OCI-LY7 (cell line): ENCODE measurements around the gene ANKRD18B. TPM values are rescaled to one million over a fixed set of nuclear protein-coding genes. Genes with fewer than 3 reads are reported as not detected.
"Not testable (repeated sequence)": the region's sequence is repeated elsewhere in the genome, so short reads cannot be mapped to it uniquely, and the experiment has no call there.

Source experiments
- BruUV-seq: library from RNA; stranded (reverse); fragments of 400-500 nt; replicated peaks from 2 replicates; lab custom pipeline; 2021; lab: Mats Ljungman, UMichigan
- CTCF ChIA-PET: fragments of 300-600 bp; sonication (Branson Sonifier 250); formaldehyde crosslinking; loops from one replicate; lab custom pipeline; 2022; ENCODE audit warnings: antibody characterized with exemption; ENCODE audit not compliant: unreplicated experiment; lab: Charles Lee
- POLR2A ChIA-PET: fragments of 300-600 bp; sonication (Branson Sonifier 250); formaldehyde crosslinking; loops from one replicate; lab custom pipeline; 2022; ENCODE audit warnings: antibody characterized with exemption; lab: Charles Lee
- DNase-seq: peaks from one replicate; pipeline ENCODE4 v3.0.0-alpha.2; 2015; ENCODE audit warnings: low spot score
- H2AFZ ChIP-seq: fragments of 200-600 bp; sonication (generic), shearing (Covaris generic); 2 replicates; pipeline ENCODE4 v1.6.1; 2014; ENCODE audit warnings: mild to moderate bottlenecking, antibody characterized with exemption, low read length, moderate library complexity
- H3K27ac ChIP-seq: fragments of 200-600 bp; sonication (generic); 2 replicates; pipeline ENCODE4 v1.5.1; 2014; ENCODE audit warnings: mixed run types, low read depth, mild to moderate bottlenecking, moderate library complexity, low read length, inconsistent platforms; ENCODE audit not compliant: poor library complexity, severe bottlenecking
- H3K36me3 ChIP-seq: fragments of 200-600 bp; sonication (generic); 2 replicates; pipeline ENCODE4 v1.6.1; 2014; ENCODE audit warnings: mild to moderate bottlenecking, antibody characterized with exemption, low read length, moderate library complexity, mixed read lengths; ENCODE audit not compliant: insufficient read depth
- H3K4me1 ChIP-seq: fragments of 200-600 bp; sonication (generic); 2 replicates; pipeline ENCODE4 v1.5.1; 2014; ENCODE audit warnings: mild to moderate bottlenecking, low read length; ENCODE audit not compliant: insufficient read depth, poor library complexity, severe bottlenecking
- H3K4me2 ChIP-seq: fragments of 200-600 bp; sonication (generic); 2 replicates; pipeline ENCODE4 v1.6.1; 2014; ENCODE audit warnings: mild to moderate bottlenecking, low read length
- H3K4me3 ChIP-seq: fragments of 200-600 bp; sonication (generic); 2 replicates; pipeline ENCODE4 v1.5.1; 2014; ENCODE audit warnings: mild to moderate bottlenecking, low read depth, low read length; ENCODE audit not compliant: poor library complexity, severe bottlenecking
- H3K79me2 ChIP-seq: fragments of 200-600 bp; sonication (generic); 2 replicates; pipeline ENCODE4 v1.6.1; 2016; ENCODE audit warnings: low read depth, mild to moderate bottlenecking, low read length, moderate library complexity, mixed read lengths; ENCODE audit not compliant: insufficient read depth
- H3K9me2 ChIP-seq: fragments of 200-600 bp; sonication (generic); 2 replicates; pipeline ENCODE4 v1.6.1; 2016; ENCODE audit warnings: mild to moderate bottlenecking, low read length, mixed read lengths; ENCODE audit not compliant: insufficient read depth
- H3K9me3 ChIP-seq: fragments of 200-600 bp; sonication (generic); 2 replicates; pipeline ENCODE4 v1.6.1; 2014; ENCODE audit warnings: mild to moderate bottlenecking, mixed run types, low read length, mixed read lengths
- H4K20me1 ChIP-seq: fragments of 200-600 bp; sonication (generic); 2 replicates; pipeline ENCODE4 v1.6.1; 2014; ENCODE audit warnings: mild to moderate bottlenecking, antibody characterized with exemption, low read length, moderate library complexity, mixed read lengths; ENCODE audit not compliant: insufficient read depth
- intact Hi-C: fragments of 100-400 bp; cut with micrococcal nuclease; formaldehyde crosslinking; loops from one replicate; pipeline ENCODE4 v1.10.0; 2022; ENCODE audit not compliant: unreplicated experiment
- total RNA-seq, 2 experiments: library from RNA; depleted of rRNA in 1 of 2; stranded (reverse); fragments of >200 nt in 1 of 2; shearing (Covaris generic) in 1 of 2; gene quantifications; 2 replicates each; pipeline ENCODE4 v1.2.3, GENCODE V29; 2014 to 2022

Gene ANKRD18B
- total RNA-seq, 2 experiments from 2014 or later = not detected

- DNase-seq, H3K79me2 ChIP-seq, POLR2A ChIA-PET, H3K4me2 ChIP-seq, H3K9me3 ChIP-seq, CTCF ChIA-PET, H3K4me1 ChIP-seq, H4K20me1 ChIP-seq, intact Hi-C loops, BruUV-seq, H3K36me3 ChIP-seq, H2AFZ ChIP-seq, H3K4me3 ChIP-seq, H3K27ac ChIP-seq, H3K9me2 ChIP-seq: not testable (repeated sequence)
These were observed 21.7 kb downstream of the ANKRD18B start for GRCh38 chr9:33545715-33546114.

- H3K36me3 ChIP-seq, H3K9me3 ChIP-seq, H3K4me2 ChIP-seq, H3K9me2 ChIP-seq, BruUV-seq, H3K4me1 ChIP-seq, H3K27ac ChIP-seq, H2AFZ ChIP-seq, intact Hi-C loops, H4K20me1 ChIP-seq, H3K79me2 ChIP-seq, CTCF ChIA-PET, POLR2A ChIA-PET, H3K4me3 ChIP-seq, DNase-seq: not testable (repeated sequence)
These were observed 24.8 kb downstream of the ANKRD18B start for GRCh38 chr9:33548816-33549215.

GRCh38 chr9:33549418-33549817 is 25.4 kb downstream of the ANKRD18B start:
- H3K4me3 ChIP-seq, H3K9me2 ChIP-seq, intact Hi-C loops, POLR2A ChIA-PET, CTCF ChIA-PET, H3K36me3 ChIP-seq, H3K27ac ChIP-seq, H4K20me1 ChIP-seq, DNase-seq, H3K4me1 ChIP-seq, H3K9me3 ChIP-seq, BruUV-seq, H3K79me2 ChIP-seq, H2AFZ ChIP-seq, H3K4me2 ChIP-seq: not testable (repeated sequence)

GRCh38 chr9:33551183-33551582 is 27.1 kb downstream of the ANKRD18B start:
- H3K9me3 ChIP-seq, intact Hi-C loops, H3K79me2 ChIP-seq, H3K9me2 ChIP-seq, DNase-seq, H4K20me1 ChIP-seq, H3K27ac ChIP-seq, H3K4me2 ChIP-seq, BruUV-seq, H3K4me3 ChIP-seq, H2AFZ ChIP-seq, H3K4me1 ChIP-seq, POLR2A ChIA-PET, H3K36me3 ChIP-seq, CTCF ChIA-PET: not testable (repeated sequence)

- H3K27ac ChIP-seq, H3K4me1 ChIP-seq, H3K9me2 ChIP-seq, intact Hi-C loops, H3K9me3 ChIP-seq, DNase-seq, H3K79me2 ChIP-seq, BruUV-seq, H2AFZ ChIP-seq, POLR2A ChIA-PET, H3K4me3 ChIP-seq, CTCF ChIA-PET, H3K4me2 ChIP-seq, H3K36me3 ChIP-seq, H4K20me1 ChIP-seq: not testable (repeated sequence)
These were observed 28.3 kb downstream of the ANKRD18B start for GRCh38 chr9:33552315-33552725.

- DNase-seq, H3K36me3 ChIP-seq, H3K9me3 ChIP-seq, POLR2A ChIA-PET, H3K4me3 ChIP-seq, H2AFZ ChIP-seq, H3K4me1 ChIP-seq, H4K20me1 ChIP-seq, BruUV-seq, CTCF ChIA-PET, H3K27ac ChIP-seq, H3K4me2 ChIP-seq, H3K79me2 ChIP-seq, H3K9me2 ChIP-seq, intact Hi-C loops: not testable (repeated sequence)
These were observed 36.2 kb downstream of the ANKRD18B start for GRCh38 chr9:33560217-33560616.

- BruUV-seq, CTCF ChIA-PET, POLR2A ChIA-PET: not testable (repeated sequence)
These were observed 38.1 kb downstream of the ANKRD18B start for GRCh38 chr9:33562196-33562595.

More at GRCh38 chr9:33562196-33562595, 38.1 kb downstream of the ANKRD18B start:
- intact Hi-C loops, H2AFZ ChIP-seq, H3K4me2 ChIP-seq, H3K27ac ChIP-seq, DNase-seq, H3K9me2 ChIP-seq, H3K79me2 ChIP-seq, H3K9me3 ChIP-seq, H3K4me3 ChIP-seq, H3K4me1 ChIP-seq, H4K20me1 ChIP-seq, H3K36me3 ChIP-seq: not testable (repeated sequence)
